Measurements from ENCODE around the gene SRGN.

DNA sequence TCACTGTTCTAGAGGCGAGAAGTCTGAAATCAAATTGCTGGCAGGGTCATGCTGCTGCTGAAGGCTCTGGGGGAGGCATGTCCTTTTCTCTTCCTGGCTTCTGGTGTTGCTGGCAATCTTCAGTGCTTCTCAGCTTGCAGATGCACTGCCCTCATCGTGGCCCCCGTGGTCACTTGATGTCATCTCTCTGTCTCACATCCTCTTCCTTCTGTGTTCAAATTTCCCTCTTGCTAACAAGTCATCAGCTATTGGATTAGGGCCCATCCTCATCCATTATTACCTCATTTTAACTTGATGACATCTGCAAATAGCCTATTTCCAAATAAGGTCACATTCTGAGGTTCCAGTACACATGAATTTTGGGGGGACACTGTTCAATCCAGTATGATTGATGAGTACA lies 36.6 kb upstream of the SRGN start:
- TF ChIP-seq CTCF (conservative IDR thresholded peaks at IDR 0.05; ENCODE audit: low read depth, low read length) (no peak), EZH2 (IDR thresholded peaks at IDR 0.05; ENCODE audit: borderline replicate concordance, low read depth, low read length, poor library complexity, severe bottlenecking) (no peak)

All from A673 (cell line).